ENCODE results near the gene CRADD.
A peak's percentile ranks its signal among the peaks of the same experiment; 100 is the strongest.
"Not testable (repeated sequence)": the region's sequence is repeated elsewhere in the genome, so short reads cannot be mapped to it uniquely, and the experiment has no call there.

CRADD gene

GRCh38 chr12:93708952-93709351 lies 31.8 kb downstream of the CRADD start:
- DNase-seq, result no peak

GRCh38 chr12:93709386-93709785 lies 32.2 kb downstream of the CRADD start:
- no peak for DNase-seq

GRCh38 chr12:93710574-93710926 lies 33.4 kb downstream of the CRADD start:
- no peak for DNase-seq

GRCh38 chr12:93711502-93711901 lies 34.3 kb downstream of the CRADD start:
- DNase-seq, result not testable (repeated sequence)

GRCh38 chr12:93712200-93712599 lies 35.0 kb downstream of the CRADD start:
- no peak for DNase-seq

- DNase-seq, result no peak
These were observed 35.9 kb downstream of the CRADD start for GRCh38 chr12:93713060-93713459.

GRCh38 chr12:93713800-93714199 lies 36.6 kb downstream of the CRADD start:
- no peak for DNase-seq

- no peak for DNase-seq
These were observed 37.2 kb downstream of the CRADD start for GRCh38 chr12:93714382-93714781.

GRCh38 chr12:93719710-93720109 lies 42.5 kb downstream of the CRADD start:
- DNase-seq, result no peak

- DNase-seq, result no peak
These were observed 43.4 kb downstream of the CRADD start for GRCh38 chr12:93720559-93720958.

GRCh38 chr12:93722179-93722578 lies 45.0 kb downstream of the CRADD start:
- no peak for DNase-seq

- DNase-seq, result peak; percentile 9
These were observed 45.8 kb downstream of the CRADD start for GRCh38 chr12:93722835-93723567.

GRCh38 chr12:93723568-93723930 lies 46.4 kb downstream of the CRADD start:
- no peak for DNase-seq

- no peak for DNase-seq
These were observed 48.4 kb downstream of the CRADD start for GRCh38 chr12:93725531-93725930.

- peak; percentile 76 for DNase-seq
These were observed 50.1 kb downstream of the CRADD start for GRCh38 chr12:93727195-93727811.

GRCh38 chr12:93727911-93728310 lies 50.7 kb downstream of the CRADD start:
- no peak for DNase-seq

GRCh38 chr12:93729934-93730333 lies 52.8 kb downstream of the CRADD start:
- peak; percentile 83 for DNase-seq

GRCh38 chr12:93733358-93733757 lies 56.2 kb downstream of the CRADD start:
- peak; percentile 97 for DNase-seq

GRCh38 chr12:93733928-93734327 lies 56.8 kb downstream of the CRADD start:
- DNase-seq, result peak; percentile 83

- DNase-seq, result peak; percentile 78
These were observed 57.6 kb downstream of the CRADD start for GRCh38 chr12:93734784-93735183.

GRCh38 chr12:93736640-93737178 lies 59.5 kb downstream of the CRADD start:
- DNase-seq, result peak; percentile 15

- DNase-seq, result peak; percentile 47
These were observed 60.5 kb downstream of the CRADD start for GRCh38 chr12:93737457-93738198.

- DNase-seq, result peak; percentile 15
These were observed 61.3 kb downstream of the CRADD start for GRCh38 chr12:93738199-93739058.
